Lower leg skin (tissue), 3 donors: ENCODE measurements around the gene MAGI3.

Experiments
- CTCF ChIP-seq, 3 donors: fragments of 450-650 bp; IDR thresholded peaks; one replicate each; pipeline ENCODE4 v1.5.1; 2016; ENCODE audit warnings: antibody characterized with exemption in 3 of 3, mild to moderate bottlenecking in 3 of 3, moderate library complexity in 2 of 3
- POLR2A ChIP-seq, 2 donors: fragments of 450-650 bp; IDR thresholded peaks; one replicate each; pipeline ENCODE4 v1.6.1; 2016 to 2017; ENCODE audit warnings: antibody characterized with exemption in 2 of 2, mild to moderate bottlenecking in 1 of 2, moderate library complexity in 1 of 2

GRCh38 chr1:113552244-113552643 is 161.9 kb downstream of the MAGI3 start:
- no peak for TF ChIP-seq CTCF (IDR thresholded peaks at IDR 0.05)
- TF ChIP-seq POLR2A (IDR thresholded peaks at IDR 0.05), result no peak
